ENCODE data around the gene NSUN4.
"Not testable (repeated sequence)": the region's sequence is repeated elsewhere in the genome, so short reads cannot be mapped to it uniquely, and the experiment has no call there.

Gene NSUN4

DNA sequence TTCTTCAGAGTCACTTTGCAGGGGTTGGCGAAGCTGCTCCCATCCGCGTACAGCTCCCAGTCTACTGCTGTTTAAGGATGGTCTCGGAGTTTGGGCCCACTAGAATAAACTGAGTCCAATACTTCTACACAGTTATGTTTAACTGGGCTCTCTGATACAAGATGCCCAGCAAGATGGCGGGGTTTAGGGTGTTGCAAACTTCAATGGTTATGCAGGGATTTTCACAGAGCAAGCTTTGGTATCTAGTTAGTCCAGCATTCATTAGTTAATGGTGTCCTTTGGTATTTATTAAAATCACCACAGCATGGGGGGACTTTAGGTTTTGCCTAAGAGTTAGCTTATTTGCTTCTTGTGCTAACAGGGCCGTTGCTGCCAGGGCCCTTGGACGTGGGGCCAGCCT, 12.4 kb upstream of the NSUN4 start:
- not testable (repeated sequence) for DNase-seq (ENCODE audit: low spot score)

DNA sequence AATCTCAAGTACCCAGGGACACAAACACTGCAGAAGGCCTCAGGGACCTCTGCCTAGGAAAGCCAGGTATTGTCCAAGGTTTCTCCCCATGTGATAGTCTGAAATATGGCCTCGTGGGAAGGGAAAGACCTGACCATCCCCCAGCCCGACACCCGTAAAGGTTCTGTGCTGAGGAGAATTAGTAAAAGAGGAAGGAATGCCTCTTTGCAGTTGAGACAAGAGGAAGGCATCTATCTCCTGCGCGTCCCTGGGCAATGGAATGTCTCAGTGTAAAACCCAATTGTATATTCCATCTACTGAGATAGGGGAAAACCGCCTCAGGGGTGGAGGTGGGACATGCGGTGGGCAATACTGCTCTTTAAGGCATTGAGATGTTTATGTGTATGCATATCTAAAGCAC, 10.8 kb upstream of the NSUN4 start:
- not testable (repeated sequence) for DNase-seq (ENCODE audit: low spot score)

DNA sequence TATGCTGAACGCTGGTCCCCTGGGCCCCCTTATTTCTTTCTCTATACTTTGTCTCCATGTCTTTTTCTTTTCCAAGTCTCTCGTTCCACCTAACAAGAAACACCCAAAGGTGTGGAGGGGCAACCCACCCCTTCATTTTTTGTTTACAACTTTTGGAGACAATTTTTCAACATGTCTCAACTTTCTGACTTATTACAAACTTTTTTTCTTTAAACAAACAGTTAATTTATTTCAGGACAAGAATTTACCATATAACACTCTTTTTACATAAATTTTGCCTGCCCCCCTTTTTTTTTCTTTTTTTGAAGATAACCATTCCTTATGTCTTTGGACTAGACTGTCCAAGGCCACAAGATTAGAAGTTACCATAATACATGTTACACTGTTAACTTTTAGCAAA, 10.2 kb upstream of the NSUN4 start:
- DNase-seq (ENCODE audit: low spot score), result not testable (repeated sequence)

DNA sequence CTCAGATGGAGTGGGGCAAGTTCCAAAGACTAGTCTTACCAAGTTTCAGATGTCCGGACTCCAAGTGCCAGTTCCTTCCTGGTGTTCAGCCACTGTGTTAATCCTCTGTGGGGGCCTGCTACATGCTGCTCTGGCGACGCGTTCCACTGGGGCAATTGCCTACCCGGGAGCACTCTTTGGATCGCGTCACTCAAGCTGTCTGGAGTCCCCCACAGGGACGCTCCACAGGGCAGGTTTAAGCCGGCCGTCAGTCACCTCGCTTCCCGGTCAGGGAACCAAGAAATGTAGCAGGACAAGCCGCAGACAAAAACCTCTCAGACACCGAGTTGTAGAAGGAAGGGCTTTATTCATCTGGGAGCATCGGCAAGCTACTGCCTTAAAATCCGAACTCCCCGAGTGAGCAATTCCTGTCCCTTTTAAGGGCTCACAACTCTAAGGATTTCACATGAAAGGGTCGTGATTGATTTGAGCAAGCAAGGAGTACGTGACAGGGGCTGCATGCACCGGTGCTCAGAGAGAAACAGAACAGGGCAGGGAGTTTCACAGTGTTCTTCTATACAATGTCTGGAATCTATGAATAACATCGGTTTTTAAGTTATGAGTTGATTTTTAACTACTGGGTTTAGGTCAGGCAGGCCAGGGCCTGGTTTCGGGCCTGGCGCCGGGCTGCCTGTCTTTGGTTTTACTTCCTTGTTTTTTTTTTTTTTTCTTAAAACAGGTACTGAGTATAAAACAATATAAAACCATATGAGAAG, 8.6 kb upstream of the NSUN4 start:
- not testable (repeated sequence) for DNase-seq (ENCODE audit: low spot score)

DNA sequence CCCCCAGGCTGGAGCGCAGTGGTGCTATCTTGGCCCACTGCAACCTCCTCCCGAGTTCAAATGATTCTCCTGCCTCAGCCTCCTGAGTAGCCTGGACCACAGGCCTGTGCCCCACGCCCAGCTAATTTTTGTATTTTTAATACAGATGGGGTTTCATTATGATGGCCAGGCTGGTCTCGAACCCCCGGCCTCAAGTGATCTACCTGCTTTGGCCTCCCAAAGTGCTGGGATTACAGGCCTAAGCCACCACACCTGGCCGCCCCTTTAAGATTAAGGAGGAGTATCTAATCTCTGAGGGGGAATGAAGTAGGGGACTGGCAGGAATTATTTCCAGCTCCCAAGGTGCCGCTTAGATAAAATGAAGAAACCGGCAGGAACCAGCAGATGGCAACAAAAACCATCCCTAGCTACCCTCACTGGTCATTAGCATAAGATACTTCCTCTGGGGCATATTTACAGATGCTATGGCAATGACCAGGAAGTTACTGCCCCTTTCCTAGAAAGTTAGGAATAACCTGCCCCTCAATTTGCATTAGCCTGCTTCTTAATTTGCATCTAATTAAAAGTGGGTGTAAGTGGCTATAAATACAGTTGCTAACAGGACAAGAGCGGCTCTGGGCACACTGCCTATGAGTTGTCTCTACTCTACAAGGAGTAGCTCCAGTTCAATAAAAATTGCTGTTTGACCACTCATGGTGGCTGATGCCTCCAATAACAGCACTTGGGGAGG, 7.1 kb upstream of the NSUN4 start:
- DNase-seq (ENCODE audit: low spot score), result peak; percentile 73

DNA sequence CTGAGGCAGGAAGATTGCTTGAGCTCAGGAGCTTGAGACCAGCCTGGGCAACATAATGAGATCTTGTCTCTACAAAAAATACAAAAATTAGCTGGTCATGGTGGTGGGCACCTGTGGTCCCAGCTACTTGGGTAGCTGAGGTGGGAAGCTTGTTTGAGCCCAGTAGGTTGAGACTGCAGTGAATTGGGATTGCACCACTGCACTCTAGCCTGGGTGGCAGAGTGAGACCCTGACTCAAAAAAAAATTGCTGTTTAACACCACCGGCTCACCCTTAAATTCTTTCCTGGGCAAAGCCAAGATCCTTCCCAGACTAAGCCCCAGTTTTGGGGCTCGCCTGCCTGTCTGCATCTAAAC, 6.6 kb upstream of the NSUN4 start:
- no peak for DNase-seq (ENCODE audit: low spot score)

DNA sequence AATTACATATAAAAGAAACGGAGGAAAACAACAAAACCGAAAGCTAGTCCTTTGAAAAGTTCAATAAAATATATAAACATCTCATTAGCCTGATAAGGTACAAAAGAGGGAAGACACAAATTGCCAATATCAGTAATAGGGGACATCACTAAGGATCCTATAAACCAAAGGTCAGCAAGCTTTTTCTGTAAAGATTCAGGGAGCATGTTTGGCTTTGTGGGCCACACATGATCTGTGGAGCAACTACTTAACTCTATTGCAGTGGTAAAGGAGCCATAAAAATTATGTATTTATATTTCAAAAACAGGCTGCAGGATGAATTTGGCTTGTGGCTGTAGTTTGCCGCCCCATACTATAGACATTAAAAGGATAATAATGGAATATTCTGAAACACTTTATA, 5.5 kb upstream of the NSUN4 start:
- DNase-seq (ENCODE audit: low spot score), result no peak

DNA sequence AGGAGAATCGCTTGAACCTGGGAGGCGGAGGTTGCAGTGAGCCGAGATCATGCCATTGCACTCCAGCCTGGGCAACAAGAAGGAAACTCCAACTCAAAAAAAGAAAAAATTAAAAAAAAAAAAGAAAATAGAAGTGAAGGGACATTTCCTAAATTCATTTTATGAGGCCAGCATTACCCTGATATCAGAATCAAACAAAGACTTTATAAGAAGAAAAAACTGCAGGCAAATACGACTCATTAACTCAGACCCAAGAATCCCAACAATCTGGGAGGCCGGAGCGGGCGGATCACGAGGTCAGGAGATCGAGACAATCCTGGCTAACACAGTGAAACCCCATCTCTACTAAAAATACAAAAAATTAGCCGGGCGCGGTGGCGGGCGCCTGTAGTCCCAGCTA, 3.2 kb upstream of the NSUN4 start:
- DNase-seq (ENCODE audit: low spot score), result not testable (repeated sequence)

DNA sequence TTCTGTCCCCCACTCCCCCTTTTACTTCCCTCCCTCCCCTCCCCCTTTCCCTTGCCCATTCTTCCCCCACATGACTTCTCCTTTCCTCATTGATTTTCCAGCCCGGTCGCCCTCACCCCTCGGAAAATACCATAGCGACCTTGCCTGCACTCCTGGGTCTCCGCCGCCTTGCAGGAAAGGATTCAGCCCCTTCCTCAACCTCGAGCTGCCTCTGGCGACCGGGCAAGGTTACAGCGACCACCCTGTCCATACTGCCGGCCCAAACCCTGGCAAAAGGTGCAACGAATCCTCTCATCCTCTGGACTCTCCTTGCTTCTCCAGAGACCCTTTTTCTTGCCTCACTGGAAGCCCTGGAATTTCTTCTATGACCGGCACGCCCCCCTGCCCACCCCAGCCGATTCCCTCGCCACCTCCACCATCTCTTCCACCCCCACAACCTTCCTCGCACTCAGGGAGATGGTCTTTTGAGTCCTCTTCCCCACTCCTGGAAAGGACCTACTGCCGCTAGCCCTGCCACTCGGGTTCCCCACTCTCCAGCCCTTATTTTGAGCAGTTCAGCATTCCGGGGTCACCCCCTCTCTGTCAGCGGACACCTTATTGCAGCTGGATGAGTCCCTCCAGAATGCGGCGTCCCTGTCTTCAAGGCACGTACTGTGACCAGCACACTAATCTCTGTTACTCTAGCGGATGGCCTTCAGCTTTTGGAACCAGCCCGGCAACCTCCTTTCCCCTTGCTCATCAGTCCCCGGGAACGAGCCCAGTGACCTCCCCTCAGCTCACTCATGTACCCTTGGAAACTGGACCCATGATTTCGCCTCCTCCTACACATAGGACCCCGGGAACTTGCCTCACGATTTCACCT, 846 bp downstream of the NSUN4 start:
- no peak for DNase-seq (ENCODE audit: low spot score)

DNA sequence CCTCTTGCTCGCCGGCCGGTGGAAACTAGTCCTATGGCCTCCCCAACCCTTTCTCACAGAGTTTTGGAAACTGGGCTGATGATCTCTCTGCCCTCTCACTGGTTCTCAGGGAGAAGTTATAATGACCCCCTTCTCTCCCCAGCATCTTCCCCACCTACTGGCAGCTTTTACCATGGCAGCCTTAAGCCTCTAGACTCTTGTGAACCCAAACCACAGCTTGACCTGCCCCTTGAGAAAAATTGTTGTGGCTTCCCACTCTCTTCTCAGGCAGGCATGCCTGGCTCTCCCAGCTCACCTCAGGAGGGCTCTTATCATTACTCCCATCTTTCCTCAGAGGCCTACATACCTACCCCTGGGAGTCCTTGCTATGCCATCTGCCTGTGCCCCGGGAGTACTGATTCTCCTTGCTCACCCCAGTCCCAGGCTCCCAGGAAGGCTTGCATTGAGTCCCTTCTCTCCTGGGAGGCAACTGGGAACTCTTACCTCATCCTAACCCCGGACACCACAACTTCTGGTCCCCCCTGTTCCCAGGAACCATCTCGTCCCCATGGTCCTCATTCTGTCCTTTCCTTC, 1.6 kb downstream of the NSUN4 start:
- DNase-seq (ENCODE audit: low spot score), result peak; percentile 51

DNA sequence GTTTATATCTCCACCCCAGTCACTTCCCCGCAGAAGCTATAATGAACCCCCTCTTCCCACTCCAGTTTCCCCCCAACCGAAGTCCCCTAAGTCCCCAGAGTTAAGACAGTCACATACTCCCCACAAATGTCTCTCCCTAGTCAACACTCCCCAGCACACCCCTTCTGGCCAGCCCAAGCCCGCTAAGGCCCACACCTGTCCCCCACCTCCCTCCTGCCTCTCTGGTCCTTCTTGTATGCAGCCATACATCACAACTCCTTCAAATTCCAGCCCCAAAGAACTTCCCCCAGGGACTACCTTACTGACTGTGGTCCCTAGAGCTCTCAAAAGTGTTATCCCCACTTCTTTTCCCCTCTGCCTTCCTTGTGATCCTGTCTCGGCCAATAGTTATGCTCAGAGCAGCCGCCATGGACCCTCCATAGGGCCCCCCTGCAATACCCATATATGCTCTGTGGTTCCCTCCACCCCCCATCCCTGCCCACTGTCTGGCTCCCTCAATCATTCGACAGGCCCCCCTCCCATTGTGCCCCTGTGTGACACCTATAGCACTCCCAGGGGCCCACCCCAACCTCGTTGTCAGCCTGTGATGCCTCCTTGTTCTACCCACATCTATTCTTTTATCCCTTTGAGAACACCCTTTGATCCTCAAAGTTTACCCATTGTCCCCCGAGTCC, 2.2 kb downstream of the NSUN4 start:
- DNase-seq (ENCODE audit: low spot score), result no peak

DNA sequence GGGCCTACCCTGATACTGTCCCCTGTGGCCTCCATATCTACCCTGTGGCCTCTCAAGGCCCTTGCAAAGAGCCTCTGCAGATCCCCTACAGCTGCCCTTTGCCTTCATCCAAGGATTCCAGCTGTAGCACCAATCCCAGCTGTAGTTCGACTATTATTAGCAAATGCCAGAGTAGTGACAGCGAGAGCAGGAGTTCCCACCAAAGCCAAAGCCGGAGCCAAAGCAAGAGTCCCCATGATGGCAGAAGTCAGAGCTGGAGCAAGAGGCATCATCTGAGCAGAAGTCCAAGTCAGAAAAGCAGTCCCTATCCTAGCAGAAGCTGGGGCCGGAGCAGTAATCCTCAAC, 2.7 kb downstream of the NSUN4 start:
- no peak for DNase-seq (ENCODE audit: low spot score)

DNA sequence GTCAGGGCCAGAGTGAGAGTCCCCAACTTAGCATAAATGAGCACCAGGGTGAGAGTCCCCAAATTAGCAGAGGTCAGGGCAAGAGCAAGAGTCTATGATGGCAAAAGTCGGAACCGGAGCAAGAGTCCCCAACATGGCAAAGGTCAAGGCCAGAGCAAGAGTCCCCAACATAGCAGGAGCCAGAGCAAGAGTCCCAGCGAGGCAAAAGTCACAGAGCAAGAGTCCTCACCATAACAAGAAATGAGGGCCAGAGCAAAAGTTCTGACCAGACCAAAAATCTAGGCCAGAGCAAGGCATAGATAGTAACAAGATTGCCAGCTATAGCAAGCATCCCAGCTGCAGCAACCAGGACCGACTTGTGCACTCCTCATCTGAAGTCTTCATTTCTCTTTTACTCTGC, 3.1 kb downstream of the NSUN4 start:
- no peak for DNase-seq (ENCODE audit: low spot score)

DNA sequence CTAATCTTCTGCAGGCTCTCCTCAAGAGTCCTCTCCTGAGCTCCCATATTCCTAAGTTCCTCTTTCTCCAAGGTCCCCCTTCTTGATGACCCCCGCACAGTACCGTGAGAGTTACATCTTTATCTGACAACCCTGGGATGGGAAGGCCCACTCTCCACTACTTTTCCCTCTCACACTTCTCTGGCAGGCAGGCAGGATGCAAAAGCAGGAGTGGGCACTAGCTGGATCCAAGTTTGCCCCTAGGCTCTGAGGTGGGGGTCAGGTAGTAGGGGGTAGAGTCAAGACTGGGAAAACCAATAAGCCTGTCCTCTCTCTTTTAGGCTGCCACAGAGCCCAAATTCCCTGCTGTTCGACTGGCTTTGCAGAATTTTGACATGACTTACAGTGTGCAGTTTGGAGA, 3.9 kb downstream of the NSUN4 start:
- DNase-seq (ENCODE audit: low spot score), result no peak

DNA sequence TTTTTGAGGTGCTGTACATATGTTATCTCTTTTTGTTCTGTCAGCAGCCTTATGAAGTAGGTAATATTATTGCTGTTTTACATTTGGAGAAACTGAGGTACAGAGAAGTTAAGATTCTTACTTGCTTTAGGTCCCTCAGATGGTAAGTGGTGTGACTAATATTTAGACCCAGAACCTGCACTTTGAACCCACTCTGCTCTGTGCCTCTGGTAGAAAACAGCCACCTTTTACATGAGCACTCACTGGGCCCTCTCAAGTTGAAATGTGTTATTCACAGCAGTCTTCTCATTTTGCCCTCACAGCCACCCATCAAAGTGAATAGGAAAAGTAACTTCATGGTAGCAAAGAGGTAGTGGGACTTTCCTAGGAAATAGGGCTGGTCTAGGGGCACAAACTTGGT, 4.7 kb downstream of the NSUN4 start:
- no peak for DNase-seq (ENCODE audit: low spot score)

DNA sequence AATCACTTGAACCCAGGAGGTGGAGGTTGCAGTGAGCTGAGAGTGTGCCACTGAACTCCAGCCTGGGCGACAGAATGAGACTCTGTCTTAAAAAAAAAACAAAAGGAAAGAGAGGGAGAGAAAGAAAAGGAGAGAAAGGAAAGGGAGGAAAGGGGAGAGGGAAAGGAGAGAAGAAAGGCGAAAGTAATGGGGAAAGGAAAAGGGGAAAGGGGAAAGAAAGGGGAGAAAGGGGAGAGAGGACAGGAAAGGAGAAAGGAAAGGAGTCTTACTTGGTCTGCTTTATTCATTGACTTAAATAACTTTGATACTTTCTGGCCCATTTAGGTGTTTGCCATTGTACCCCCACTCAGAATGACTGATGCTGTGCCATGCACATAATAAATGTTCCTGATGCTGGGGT, 11.8 kb downstream of the NSUN4 start:
- no peak for DNase-seq (ENCODE audit: low spot score)

DNA sequence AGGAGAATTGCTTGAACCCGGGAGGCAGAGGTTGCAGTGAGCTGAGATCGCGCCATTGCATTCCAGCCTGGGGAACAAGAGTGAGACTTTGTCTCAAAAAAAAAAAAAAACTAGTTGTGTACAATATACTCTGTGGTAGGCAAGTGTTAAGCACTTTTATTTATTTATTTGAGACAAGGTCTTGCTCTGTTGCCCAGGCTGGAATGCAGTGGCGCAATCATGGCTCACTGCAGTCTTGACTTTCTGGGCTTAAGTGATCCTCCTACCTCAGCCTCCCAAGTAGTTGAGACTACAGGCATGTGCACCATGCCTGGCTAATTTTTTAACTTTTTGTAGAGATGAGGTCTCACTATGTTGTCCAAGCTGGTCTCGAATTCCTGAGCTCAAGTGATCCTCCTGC, 15.3 kb downstream of the NSUN4 start:
- DNase-seq (ENCODE audit: low spot score), result not testable (repeated sequence)

DNA sequence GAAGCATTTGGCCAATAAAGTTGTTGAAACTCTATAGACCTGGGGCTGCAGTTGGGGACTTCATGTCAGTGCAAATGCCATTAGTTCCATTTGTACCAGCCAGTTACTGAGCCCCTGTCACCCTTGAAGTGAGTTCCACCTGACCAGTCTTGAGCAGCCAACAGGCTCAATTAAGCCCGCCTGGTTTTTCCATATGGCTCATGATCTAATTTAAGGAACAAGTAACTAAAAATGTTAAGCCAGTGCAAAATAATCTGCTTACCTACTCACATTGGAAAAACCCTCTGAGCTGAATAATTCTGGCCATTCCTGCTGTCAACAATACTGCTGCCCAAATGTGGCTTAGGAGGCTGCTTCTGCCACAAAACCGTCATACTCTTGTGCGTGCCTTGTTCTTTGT, 21.6 kb downstream of the NSUN4 start:
- DNase-seq (ENCODE audit: low spot score), result no peak

DNA sequence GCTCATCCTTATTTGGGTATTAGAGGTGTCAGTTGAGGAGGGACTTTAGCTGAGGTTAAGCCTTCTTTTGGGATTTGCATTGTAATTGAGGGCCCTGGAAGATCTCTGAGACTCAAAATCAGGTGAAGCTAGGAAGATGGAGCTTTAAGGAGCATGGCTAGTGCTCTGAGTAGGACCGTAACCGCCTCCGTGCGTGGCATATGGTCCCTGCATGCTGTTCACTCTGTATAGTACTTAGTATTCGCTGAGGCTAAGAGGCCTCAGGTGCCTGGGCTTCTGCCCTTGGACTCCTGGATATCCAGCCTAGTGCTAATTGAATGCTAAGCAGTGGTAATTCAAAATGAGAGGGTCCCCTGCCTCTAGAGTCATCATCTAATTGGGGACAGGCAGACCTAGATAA, 22.5 kb downstream of the NSUN4 start:
- DNase-seq (ENCODE audit: low spot score), result no peak

DNA sequence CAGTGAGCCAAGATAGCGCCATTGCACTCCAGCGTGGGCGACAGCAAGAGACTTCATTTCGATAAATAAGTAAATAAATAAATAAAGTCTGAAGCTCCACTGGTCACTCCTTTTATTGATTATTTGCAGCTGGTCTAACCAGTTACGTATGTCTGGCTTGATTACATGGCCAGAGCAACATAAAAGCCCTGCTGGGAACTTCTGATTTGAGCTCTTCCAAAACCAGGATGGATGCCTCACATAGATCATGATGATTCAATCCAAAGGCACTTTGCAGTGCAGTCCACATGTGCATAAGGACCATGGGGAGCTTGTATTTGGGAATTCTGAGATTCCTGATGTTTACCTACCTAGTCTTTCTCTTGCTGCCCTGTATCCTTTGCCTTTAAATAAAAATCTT, 24.0 kb downstream of the NSUN4 start:
- no peak for DNase-seq (ENCODE audit: low spot score)

DNA sequence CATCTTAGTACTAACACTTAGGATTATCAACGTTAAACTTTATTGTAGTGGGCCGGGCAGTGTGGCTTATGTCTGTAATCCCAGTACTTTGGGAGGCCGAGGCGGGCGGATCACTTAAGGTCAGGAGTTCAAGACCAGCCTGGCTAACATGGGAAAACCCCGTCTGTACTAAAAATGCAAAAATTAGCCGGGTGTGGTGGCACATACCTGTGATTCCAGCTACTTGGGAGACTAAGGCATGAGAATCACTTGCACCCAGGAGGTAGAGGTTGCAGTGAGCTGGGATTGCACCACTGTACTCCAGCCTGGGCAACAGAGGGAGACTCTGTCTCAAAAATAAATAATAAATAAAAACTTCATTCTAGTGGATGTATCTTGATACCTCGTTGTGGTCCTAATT, 25.2 kb downstream of the NSUN4 start:
- not testable (repeated sequence) for DNase-seq (ENCODE audit: low spot score)

DNA sequence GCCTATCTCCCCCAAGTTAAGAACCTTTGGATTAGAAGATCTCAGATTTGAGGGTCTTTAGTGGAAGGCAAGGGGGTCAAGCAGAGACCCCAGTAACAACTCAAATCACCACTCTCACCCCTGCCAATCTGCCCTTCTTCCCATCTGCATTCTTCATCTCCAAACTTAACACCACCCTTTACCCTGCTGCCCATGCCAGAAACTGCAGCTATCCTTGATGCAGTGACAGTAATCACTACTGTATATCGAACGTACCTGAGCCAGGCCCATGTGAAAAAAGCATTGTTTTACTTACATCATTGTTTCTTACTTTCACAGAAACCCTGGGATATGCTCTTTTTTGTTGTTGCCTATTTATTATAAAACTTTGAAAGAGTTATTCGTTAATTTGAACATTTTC, 26.5 kb downstream of the NSUN4 start:
- DNase-seq (ENCODE audit: low spot score), result no peak
